ENCODE measurements around the gene IFNA14. TPM values are rescaled to one million over a fixed set of nuclear protein-coding genes. Genes with fewer than 3 reads are reported as not detected.
"Not testable (repeated sequence)": the region's sequence is repeated elsewhere in the genome, so short reads cannot be mapped to it uniquely, and the experiment has no call there.

IFNA14 gene
- total and polyA plus RNA-seq, 10 donors = not detected

- H3K4me3 ChIP-seq; intact Hi-C loops (cut with DNase I; ENCODE audit: low total_unique reads); H3K4me1 ChIP-seq; H3K27ac ChIP-seq; H3K9me3 ChIP-seq; H3K27me3 ChIP-seq (replicated peaks in 1 of 7); H3K36me3 ChIP-seq: not testable (repeated sequence)
- DNase-seq = peak; percentile 56
- TF ChIP-seq CTCF (IDR thresholded peaks at IDR 0.05 in 8 of 11, conservative IDR thresholded peaks at IDR 0.05 in 3 of 11) = peak in 10 of 11 experiments; percentile 17 to 70 (median 48)
- 22 to 28% (median 27%) methylated on average over 8 of the region's 8 CpGs for WGBS, 5 donors
Measured at GRCh38 chr9:21235468-21236359, 4.1 kb downstream of the IFNA14 start.

GRCh38 chr9:21234153-21234687 lies 5.6 kb downstream of the IFNA14 start:
- Histone ChIP-seq H3K4me3 (no peak overlapping the region), H3K36me3 (no peaks in the 10 kb centered on the region), H3K27ac (no peak overlapping the region), H3K9me3 (no peaks in the 10 kb centered on the region), H3K4me1 (peaks cover 0 to 8% (median 3%) of the 10 kb centered on the region in 6 donors), H3K27me3 (replicated peaks in 1 of 7) (no peaks in the 10 kb centered on the region)
- no peak for TF ChIP-seq CTCF (IDR thresholded peaks at IDR 0.05 in 8 of 11, conservative IDR thresholded peaks at IDR 0.05 in 3 of 11)
- TF ChIP-seq POLR2A (IDR thresholded peaks at IDR 0.05) = no peak
- no peak for TF ChIP-seq POLR2AphosphoS5 (IDR thresholded peaks at IDR 0.05)
- 78 to 90% (median 84%) methylated on average over 3 to 4 of the region's 4 CpGs for WGBS, 5 donors
- no peak for DNase-seq
- intact Hi-C loops (cut with DNase I; ENCODE audit: low total_unique reads) = no loop called here

DNA sequence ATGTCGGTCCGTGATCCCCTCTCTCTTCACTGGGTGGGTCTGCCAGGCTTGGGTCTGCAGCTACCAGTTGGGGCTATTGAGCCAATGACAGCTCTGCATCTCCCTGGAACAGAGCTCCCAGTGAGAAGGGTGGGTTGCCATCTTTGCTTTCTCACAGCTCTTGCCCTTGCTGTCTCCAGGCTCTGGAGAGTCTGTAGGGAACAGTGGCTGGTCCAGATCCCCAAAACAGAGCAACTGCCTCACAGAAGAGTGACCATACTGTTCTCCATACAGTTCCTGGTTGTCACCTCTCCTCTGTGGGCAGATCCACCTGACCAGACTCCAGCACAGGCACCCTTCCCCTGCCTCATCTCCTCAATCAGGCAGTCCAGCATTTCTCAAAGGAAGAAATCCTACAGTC lies 6.5 kb downstream of the IFNA14 start:
- Histone ChIP-seq H3K27ac (no peak overlapping the region), H3K4me1 (peaks cover 0 to 8% (median 3%) of the 10 kb centered on the region in 6 donors), H3K36me3 (no peaks in the 10 kb centered on the region), H3K9me3 (no peaks in the 10 kb centered on the region), H3K27me3 (replicated peaks in 1 of 7) (no peaks in the 10 kb centered on the region), H3K4me3 (no peak overlapping the region)
- no peak for TF ChIP-seq CTCF (IDR thresholded peaks at IDR 0.05 in 8 of 11, conservative IDR thresholded peaks at IDR 0.05 in 3 of 11)
- no peak for TF ChIP-seq POLR2AphosphoS5 (IDR thresholded peaks at IDR 0.05)
- intact Hi-C loops (cut with DNase I; ENCODE audit: low total_unique reads) = no loop called here
- 87 to 100% (median 93%) methylated on average over 2 of the region's 2 CpGs for WGBS, 5 donors
- no peak for DNase-seq

DNA sequence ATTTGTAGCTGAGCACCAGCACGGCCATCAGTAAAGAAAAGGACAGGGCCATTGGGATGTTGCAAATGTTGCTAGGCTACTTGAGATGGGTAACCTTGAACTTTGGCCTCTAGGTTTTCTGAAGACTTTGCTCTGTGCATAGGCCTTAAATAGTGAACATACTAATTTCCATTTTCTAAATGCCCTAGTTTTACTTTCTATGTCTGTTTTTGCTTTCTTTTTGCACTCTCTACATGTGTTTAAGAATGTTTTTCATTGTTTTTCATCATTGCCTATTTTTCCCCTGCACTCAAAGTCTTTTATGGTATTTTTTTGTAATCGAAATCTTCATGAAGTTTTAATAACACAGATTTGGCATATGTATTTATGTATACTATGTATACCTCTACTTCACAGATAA lies 11.7 kb downstream of the IFNA14 start, which contains the start of gene IFNA17:
Gene IFNA17 (minus strand): TSS at position 101 of the 400 bp plus-strand sequence. CDS start 49 bp downstream, at position 52.
- intact Hi-C loops (cut with DNase I; ENCODE audit: low total_unique reads) = no loop called here
- Histone ChIP-seq H3K27me3 (replicated peaks in 1 of 7) (no peaks in the 10 kb centered on the region), H3K9me3 (no peaks in the 10 kb centered on the region), H3K27ac (no peak within 1 kb of the TSS), H3K36me3 (no peaks in the 10 kb centered on the region), H3K4me3 (no peak within 1 kb of the TSS), H3K4me1 (no peaks in the 10 kb centered on the region)
- 80 to 93% (median 88%) methylated on average over 2 of the region's 2 CpGs for WGBS, 5 donors
- DNase-seq = no peak
- TF ChIP-seq POLR2AphosphoS5 (IDR thresholded peaks at IDR 0.05) (no peak), POLR2A (IDR thresholded peaks at IDR 0.05) (no peak), CTCF (IDR thresholded peaks at IDR 0.05 in 8 of 11, conservative IDR thresholded peaks at IDR 0.05 in 3 of 11) (no peak)

DNA sequence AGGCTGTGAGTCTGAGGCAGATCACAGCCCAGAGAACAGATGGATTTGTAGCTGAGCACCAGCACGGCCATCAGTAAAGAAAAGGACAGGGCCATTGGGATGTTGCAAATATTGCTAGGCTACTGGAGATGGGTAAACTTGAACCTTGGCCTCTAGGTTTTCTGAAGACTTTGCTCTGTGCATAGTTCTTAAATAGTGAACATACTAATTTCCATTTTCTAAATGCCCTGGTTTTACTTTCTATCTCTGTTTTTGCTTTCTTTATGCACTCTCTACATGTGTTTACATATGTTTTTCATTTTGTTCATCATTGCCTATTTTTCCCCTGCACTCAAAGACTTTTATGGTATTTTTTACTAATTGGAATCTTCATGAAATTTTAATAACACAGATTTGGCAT lies 22.6 kb downstream of the IFNA14 start, which contains the start of gene IFNA16:
Gene IFNA16 (minus strand): TSS at position 101 of the 400 bp plus-strand sequence. CDS start 6 bp downstream, at position 95.
- H3K27ac ChIP-seq; DNase-seq; intact Hi-C loops (cut with DNase I; ENCODE audit: low total_unique reads); H3K9me3 ChIP-seq; H3K36me3 ChIP-seq; H3K4me1 ChIP-seq; H3K27me3 ChIP-seq (replicated peaks in 1 of 7); H3K4me3 ChIP-seq: not testable (repeated sequence)
- 75 to 95% (median 86%) methylated on average over 1 of the region's 1 CpG for WGBS, 5 donors

Data from spleen (tissue), 11 donors.